H1 (cell line): ENCODE data around the gene KLHL26. TPM values are rescaled to one million over a fixed set of nuclear protein-coding genes. Genes with fewer than 3 reads are reported as not detected.

Experiments
- CTCF ChIA-PET: fragments of 300-600 bp; sonication (Branson Sonifier 250); formaldehyde crosslinking; loops from one replicate; lab custom pipeline; 2021; ENCODE audit not compliant: partially characterized antibody; lab: Charles Lee
- POLR2A ChIA-PET: fragments of 300-600 bp; sonication (Branson Sonifier 250); formaldehyde crosslinking; loops from one replicate; lab custom pipeline; 2021; ENCODE audit warnings: inconsistent platforms; ENCODE audit not compliant: partially characterized antibody; lab: Charles Lee
- DNase-seq, 2 experiments: peaks; one replicate each; pipeline versions ENCODE4 v3.0.0 to v3.0.0-alpha.2; 2010 to 2022; ENCODE audit warnings: low spot score in 2 of 2, low read depth in 1 of 2, mixed read lengths in 1 of 2
- FAIRE-seq: peaks from 2 replicates; lab custom pipeline; 2011; peaks lifted over from hg19 to GRCh38; lab: Jason Lieb, UNC
- H2AFZ ChIP-seq: 2 replicates; pipeline ENCODE4 v1.8.1; 2012; ENCODE audit warnings: low read length, inconsistent platforms
- H2AK5ac ChIP-seq: 2 replicates; pipeline ENCODE4 v1.6.1; 2013; ENCODE audit warnings: low read depth, low read length
- H2BK120ac ChIP-seq: replicated peaks from 2 replicates; pipeline ENCODE3; 2013; ENCODE audit warnings: low read depth, low read length, inconsistent platforms
- H2BK12ac ChIP-seq: 2 replicates; pipeline ENCODE4 v1.6.1; 2013; ENCODE audit warnings: low read depth, low read length
- H2BK15ac ChIP-seq: 2 replicates; pipeline ENCODE4 v1.6.1; 2013; ENCODE audit warnings: low read length
- H2BK20ac ChIP-seq: 2 replicates; pipeline ENCODE4 v1.6.1; 2013; ENCODE audit warnings: low read length
- H2BK5ac ChIP-seq: 2 replicates; pipeline ENCODE4 v1.6.1; 2013; ENCODE audit warnings: low read depth, low read length
- H3K14ac ChIP-seq: 2 replicates; pipeline ENCODE4 v1.6.1; 2013; ENCODE audit warnings: inconsistent platforms; ENCODE audit not compliant: insufficient read length
- H3K18ac ChIP-seq: 2 replicates; pipeline ENCODE4 v1.6.1; 2013; ENCODE audit warnings: low read length; ENCODE audit errors: extremely low read depth
- H3K23ac ChIP-seq: 2 replicates; pipeline ENCODE4 v1.6.1; 2013; ENCODE audit warnings: inconsistent platforms; ENCODE audit not compliant: insufficient read length
- H3K23me2 ChIP-seq: 2 replicates; pipeline ENCODE4 v1.6.1; 2013; ENCODE audit warnings: low read depth, low read length
- H3K27ac ChIP-seq: 2 replicates; pipeline ENCODE4 v1.6.1; 2011; ENCODE audit warnings: low read depth, low read length, inconsistent platforms
- H3K27me3 ChIP-seq, 4 experiments: replicated peaks in 1 of 4; 1 replicate in 1 of 4; 2 replicates in 3 of 4; pipeline versions ENCODE4 v1.6.1 to v1.8.1; 2011 to 2013; ENCODE audit warnings: low read length in 3 of 4, mild to moderate bottlenecking in 3 of 4, inconsistent platforms in 2 of 4, mixed read lengths in 2 of 4, moderate library complexity in 1 of 4; ENCODE audit not compliant: control insufficient read depth in 3 of 4, insufficient read depth in 3 of 4; ENCODE audit errors: extremely low read depth in 1 of 4
- H3K36me3 ChIP-seq, 4 experiments: 2 replicates each; pipeline versions ENCODE4 v1.6.1 to v1.8.1; 2011 to 2013; ENCODE audit warnings: mild to moderate bottlenecking in 4 of 4, low read length in 3 of 4, moderate library complexity in 2 of 4, control low read depth in 1 of 4, inconsistent platforms in 1 of 4; ENCODE audit not compliant: insufficient read depth in 4 of 4, control insufficient read depth in 2 of 4
- H3K4ac ChIP-seq: replicated peaks from 2 replicates; pipeline ENCODE3; 2013; ENCODE audit warnings: low read length, low read depth, mixed read lengths, inconsistent platforms; ENCODE audit not compliant: insufficient read length
- H3K4me1 ChIP-seq, 4 experiments: replicated peaks in 1 of 4; 1 replicate in 1 of 4; 2 replicates in 3 of 4; pipeline versions ENCODE4 v1.6.1 to v1.8.1; 2011 to 2013; ENCODE audit warnings: low read length in 3 of 4, inconsistent platforms in 2 of 4, mixed read lengths in 1 of 4; ENCODE audit not compliant: insufficient read depth in 4 of 4, control insufficient read depth in 3 of 4
- H3K4me2 ChIP-seq, 2 experiments: 2 replicates each; pipeline versions ENCODE4 v1.6.1 to v1.8.1; 2011 to 2013; ENCODE audit warnings: low read depth in 2 of 2, low read length in 2 of 2, control low read depth in 1 of 2, inconsistent platforms in 1 of 2, mild to moderate bottlenecking in 1 of 2; ENCODE audit not compliant: insufficient read depth in 1 of 2
- H3K4me3 ChIP-seq, 4 experiments: fragments of 200-600, 300-600 bp in 1 of 4; sonication (generic), shearing (Covaris generic), sonication (Bioruptor Twin) in 1 of 4; 2 replicates each; pipeline versions ENCODE4 v1.5.1 to v1.8.1; 2011 to 2016; ENCODE audit warnings: low read length in 4 of 4, low read depth in 3 of 4, control low read depth in 2 of 4, inconsistent platforms in 2 of 4, mild to moderate bottlenecking in 2 of 4, mixed read lengths in 1 of 4, moderate library complexity in 1 of 4; ENCODE audit not compliant: insufficient read depth in 2 of 4; ENCODE audit errors: extremely low read depth in 1 of 4
- H3K56ac ChIP-seq: replicated peaks from 2 replicates; pipeline ENCODE3; 2013; ENCODE audit warnings: low read depth, mild to moderate bottlenecking, mixed read lengths, low read length, inconsistent platforms; ENCODE audit not compliant: insufficient read length
- H3K79me1 ChIP-seq: 2 replicates; pipeline ENCODE4 v1.6.1; 2013; ENCODE audit warnings: low read depth, low read length, control low read depth
- H3K79me2 ChIP-seq, 2 experiments: 2 replicates each; pipeline versions ENCODE4 v1.6.1 to v1.8.1; 2012 to 2013; ENCODE audit warnings: low read length in 2 of 2, mild to moderate bottlenecking in 2 of 2, inconsistent platforms in 1 of 2; ENCODE audit not compliant: insufficient read depth in 2 of 2, control insufficient read depth in 1 of 2
- H3K9ac ChIP-seq, 4 experiments: replicated peaks in 1 of 4; 1 replicate in 1 of 4; 2 replicates in 3 of 4; pipeline versions ENCODE4 v1.6.1 to v1.8.1; 2011 to 2013; ENCODE audit warnings: low read depth in 3 of 4, low read length in 3 of 4, control low read depth in 2 of 4, mild to moderate bottlenecking in 2 of 4, moderate library complexity in 2 of 4, inconsistent platforms in 1 of 4; ENCODE audit errors: extremely low read depth in 1 of 4
- H3K9me3 ChIP-seq, 2 experiments: 2 replicates each; pipeline versions ENCODE4 v1.6.1 to v1.8.1; 2012 to 2013; ENCODE audit warnings: mild to moderate bottlenecking in 2 of 2, moderate library complexity in 2 of 2, control low read depth in 1 of 2, inconsistent platforms in 1 of 2, low read depth in 1 of 2, low read length in 1 of 2, mixed read lengths in 1 of 2; ENCODE audit not compliant: insufficient read depth in 2 of 2
- H4K20me1 ChIP-seq, 2 experiments: replicated peaks in 1 of 2; 2 replicates each; pipeline versions ENCODE3 to v1.8.1; 2011 to 2013; ENCODE audit warnings: inconsistent platforms in 2 of 2, low read length in 2 of 2, mild to moderate bottlenecking in 1 of 2; ENCODE audit not compliant: insufficient read depth in 2 of 2, control insufficient read depth in 1 of 2
- H4K5ac ChIP-seq: 2 replicates; pipeline ENCODE4 v1.6.1; 2013; ENCODE audit warnings: low read length, low read depth, mixed read lengths, inconsistent platforms; ENCODE audit not compliant: insufficient read length
- H4K8ac ChIP-seq: 2 replicates; pipeline ENCODE4 v1.8.0; 2013; ENCODE audit warnings: mild to moderate bottlenecking, moderate library complexity, low read length, inconsistent platforms; ENCODE audit not compliant: insufficient read depth; ENCODE audit errors: extremely low read depth
- H4K91ac ChIP-seq: replicated peaks from 2 replicates; pipeline ENCODE3; 2013; ENCODE audit warnings: low read length, mixed read lengths, inconsistent platforms; ENCODE audit not compliant: insufficient read length
- ATF3 ChIP-seq: IDR thresholded peaks from 2 replicates; pipeline ENCODE4 v1.6.1; 2011; ENCODE audit warnings: low read depth, mild to moderate bottlenecking, low read length; ENCODE audit not compliant: insufficient read depth
- CTCF ChIP-seq, 3 experiments: IDR thresholded peaks; 1 replicate in 2 of 3; 2 replicates in 1 of 3; pipeline versions ENCODE4 v1.5.1 to v1.6.1; 2011; ENCODE audit warnings: low read length in 3 of 3, mild to moderate bottlenecking in 3 of 3, inconsistent platforms in 2 of 3, low read depth in 1 of 3, moderate library complexity in 1 of 3; ENCODE audit not compliant: insufficient read depth in 1 of 3; ENCODE audit errors: control extremely low read depth in 1 of 3
- NANOG ChIP-seq: IDR thresholded peaks from 2 replicates; pipeline ENCODE4 v1.6.1; 2011; ENCODE audit warnings: low read length, low read depth, mild to moderate bottlenecking, inconsistent platforms; ENCODE audit not compliant: insufficient read depth, poor library complexity, severe bottlenecking
- POLR2A ChIP-seq, 2 experiments: IDR thresholded peaks; 1 replicate in 1 of 2; 2 replicates in 1 of 2; pipeline ENCODE4 v1.6.1; 2011; ENCODE audit warnings: low read depth in 2 of 2, low read length in 2 of 2, mild to moderate bottlenecking in 2 of 2; ENCODE audit errors: control extremely low read depth in 1 of 2
- SRF ChIP-seq: IDR thresholded peaks from 2 replicates; pipeline ENCODE4 v1.6.1; 2011; ENCODE audit warnings: mild to moderate bottlenecking, low read depth, low read length, moderate library complexity
- SUZ12 ChIP-seq: fragments of 200-600 bp; sonication (generic); IDR thresholded peaks from 2 replicates; pipeline ENCODE4 v1.6.1; 2012; ENCODE audit warnings: mild to moderate bottlenecking, inconsistent platforms, low read length, moderate library complexity, mixed read lengths
- TCF12 ChIP-seq: IDR thresholded peaks from 2 replicates; pipeline ENCODE4 v1.6.1; 2011; ENCODE audit warnings: low read depth, mild to moderate bottlenecking, low read length
- WGBS, 2 experiments: shearing (Covaris generic) in 1 of 2; methylation state at CpG; one replicate each; pipeline versions ENCODE4 v1.1.6 to v1.1.7; 2013 to 2015; ENCODE audit warnings: low lambda C conversion rate in 2 of 2, mixed read lengths in 2 of 2, inconsistent platforms in 1 of 2, low coverage in 1 of 2, missing lambda C conversion rate in 1 of 2; ENCODE audit not compliant: insufficient replicate concordance in 2 of 2, insufficient coverage in 1 of 2, insufficient read length in 1 of 2; ENCODE audit errors: extremely low coverage in 1 of 2, missing lambda C conversion rate in 1 of 2; 5-methylcytosine and 5-hydroxymethylcytosine counted together
- polyA plus RNA-seq, 7 experiments: library from polyadenylated mRNA; depleted of rRNA in 3 of 7; stranded (reverse) in 5 of 7; unstranded in 2 of 7; fragments of >200 nt in 5 of 7; fragments of 200-250 nt in 2 of 7; gene quantifications; 1 replicate in 5 of 7; 2 replicates in 1 of 7; 4 replicates in 1 of 7; pipeline versions ENCODE4 v1.2.1 to v1.2.3, GENCODE V29; 2011 to 2013; ENCODE audit warnings: missing spikeins in 2 of 7, mixed read lengths in 2 of 7
- total RNA-seq: library from RNA; stranded (reverse); fragmentation: NEBNext Ultra II Directional; extraction: Animal tissue kit (Norgen Biotek cat#: 25700); gene quantifications from 2 replicates; pipeline ENCODE4 v1.2.1, GENCODE V29; 2021
- TF ChIP-seq, protein P1 (sequence below): IDR thresholded peaks from 2 replicates; pipeline ENCODE4 v1.6.1; 2012; ENCODE audit warnings: low read length, inconsistent platforms

The KLHL26 gene
- total and polyA plus RNA-seq, 2 of the 8 experiments (the other 6 are each of a cell fraction or from before 2014, with no cell fraction given), result 2.2 to 8.8 TPM

GRCh38 chr19:18601875-18602274, 35.0 kb upstream of the KLHL26 start:
- Histone ChIP-seq H2BK15ac (peak overlapping the region; percentile 1; the same call in 1 of the 2 replicates), H3K27me3 (peaks cover 39 to 55% (median 51%) of the 10 kb centered on the region in 4 experiments), H3K9me3 (no peaks in the 10 kb centered on the region), H2BK12ac (no peak overlapping the region), H3K4me2 (no peak overlapping the region), H3K9ac (no peak overlapping the region), H3K4me3 (no peak overlapping the region), H4K91ac (no peak overlapping the region), H3K23ac (no peak overlapping the region), H4K20me1 (peaks cover 0 to 8% of the 10 kb centered on the region in 2 experiments), H2BK20ac (no peak overlapping the region), H4K5ac (no peak overlapping the region), H3K56ac (no peak overlapping the region), H4K8ac (no peak overlapping the region), H3K36me3 (peaks cover 0 to 9% (median 0%) of the 10 kb centered on the region in 4 experiments; a peak in 1 of 8 replicates), H3K27ac (no peak overlapping the region), H3K79me2 (no peaks in the 10 kb centered on the region), H2BK120ac (no peak overlapping the region), H2BK5ac (no peak overlapping the region), H3K4ac (no peak overlapping the region), H3K14ac (no peak overlapping the region), H3K79me1 (no peaks in the 10 kb centered on the region), H3K23me2 (peaks cover 4% of the 10 kb centered on the region; the same call in 1 of the 2 replicates), H2AK5ac (no peak overlapping the region), H3K18ac (no peak overlapping the region), H3K4me1 (peaks cover 5 to 31% (median 20%) of the 10 kb centered on the region in 4 experiments), H2AFZ (no peak overlapping the region)
- POLR2A ChIA-PET, result no interaction called here
- WGBS, 2 experiments, result 81% methylated on average over 4 of the region's 4 CpGs; no CpG with 5 or more reads in 1 of the 2 experiments
- CTCF ChIA-PET, result interaction anchor here (0.8 to 3.5 kb wide), 3 partner anchors 13 to 127 kb away, joined by 3 to 22 read pairs (median 3); partner anchors contain the start of gene REX1BD
- DNase-seq, result no peak
- no peak for FAIRE-seq
- TF ChIP-seq TCF12 (no peak), NANOG (no peak), ATF3 (no peak), POLR2A (IDR thresholded peaks at IDR 0.05; ENCODE audit: control extremely low read depth in 1 of 2, low read depth in 2 of 2, low read length in 2 of 2) (no peak), SUZ12 (no peak), SRF (no peak), CTCF (IDR thresholded peaks at IDR 0.05; ENCODE audit: control extremely low read depth in 1 of 3, insufficient read depth in 1 of 3, low read depth in 1 of 3, low read length in 3 of 3) (no peak)
- TF ChIP-seq, protein P1, sequence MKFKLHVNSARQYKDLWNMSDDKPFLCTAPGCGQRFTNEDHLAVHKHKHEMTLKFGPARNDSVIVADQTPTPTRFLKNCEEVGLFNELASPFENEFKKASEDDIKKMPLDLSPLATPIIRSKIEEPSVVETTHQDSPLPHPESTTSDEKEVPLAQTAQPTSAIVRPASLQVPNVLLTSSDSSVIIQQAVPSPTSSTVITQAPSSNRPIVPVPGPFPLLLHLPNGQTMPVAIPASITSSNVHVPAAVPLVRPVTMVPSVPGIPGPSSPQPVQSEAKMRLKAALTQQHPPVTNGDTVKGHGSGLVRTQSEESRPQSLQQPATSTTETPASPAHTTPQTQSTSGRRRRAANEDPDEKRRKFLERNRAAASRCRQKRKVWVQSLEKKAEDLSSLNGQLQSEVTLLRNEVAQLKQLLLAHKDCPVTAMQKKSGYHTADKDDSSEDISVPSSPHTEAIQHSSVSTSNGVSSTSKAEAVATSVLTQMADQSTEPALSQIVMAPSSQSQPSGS, result no peak
